LNCAP (cell line): ENCODE measurements around the gene RGS14.

ENCODE experiments used
- CTCF ChIP-seq: fragments of 450-650 bp; IDR thresholded peaks from 2 replicates; pipeline ENCODE4 v1.5.1; 2017; ENCODE audit warnings: mild to moderate bottlenecking

The RGS14 gene

GRCh38 chr5:177414481-177414880 is 56.8 kb downstream of the RGS14 start:
- TF ChIP-seq CTCF, result no peak

GRCh38 chr5:177419046-177419445 is 61.3 kb downstream of the RGS14 start:
- no peak for TF ChIP-seq CTCF

- no peak for TF ChIP-seq CTCF
Observed at GRCh38 chr5:177421062-177421798, 63.5 kb downstream of the RGS14 start.
